Neural crest cell (in vitro differentiated cells): Measurements from ENCODE around the gene GMCL2. TPM values are rescaled to one million over a fixed set of nuclear protein-coding genes. Genes with fewer than 3 reads are reported as not detected.

Experiments
- DNase-seq: peaks from one replicate; pipeline ENCODE4 v3.0.0; 2021; ENCODE audit warnings: low read depth, mixed read lengths, low spot score
- H3K27ac Mint-ChIP-seq: one replicate; pipeline ENCODE4 v1.8.0; 2021; ENCODE audit warnings: mild to moderate bottlenecking, mixed read lengths; ENCODE audit not compliant: unreplicated experiment
- H3K27me3 Mint-ChIP-seq: 2 replicates; pipeline ENCODE4 v1.8.0; 2021; ENCODE audit warnings: low read depth, mild to moderate bottlenecking, mixed read lengths
- H3K36me3 Mint-ChIP-seq: 2 replicates; pipeline ENCODE4 v1.8.0; 2021; ENCODE audit warnings: low read depth, mild to moderate bottlenecking, mixed read lengths
- H3K4me1 Mint-ChIP-seq: 2 replicates; pipeline ENCODE4 v1.8.0; 2021; ENCODE audit warnings: mixed read lengths
- H3K4me3 Mint-ChIP-seq: one replicate; pipeline ENCODE4 v1.8.0; 2021; ENCODE audit warnings: mild to moderate bottlenecking, mixed read lengths
- H3K9me3 Mint-ChIP-seq: 2 replicates; pipeline ENCODE4 v1.8.0; 2021; ENCODE audit warnings: mixed read lengths
- total RNA-seq: library from RNA; stranded (reverse); gene quantifications from 2 replicates; pipeline ENCODE4 v1.2.1, GENCODE V29; 2021
- TF ChIP-seq, protein P1 (sequence below): fragments of 200-600 bp; sonication (generic); conservative IDR thresholded peaks from 2 replicates; pipeline ENCODE4 v1.5.0; 2021; ENCODE audit warnings: antibody characterized with exemption, mild to moderate bottlenecking

The GMCL2 gene
- total RNA-seq, 1 donor from 2014 or later, result not detected

DNA sequence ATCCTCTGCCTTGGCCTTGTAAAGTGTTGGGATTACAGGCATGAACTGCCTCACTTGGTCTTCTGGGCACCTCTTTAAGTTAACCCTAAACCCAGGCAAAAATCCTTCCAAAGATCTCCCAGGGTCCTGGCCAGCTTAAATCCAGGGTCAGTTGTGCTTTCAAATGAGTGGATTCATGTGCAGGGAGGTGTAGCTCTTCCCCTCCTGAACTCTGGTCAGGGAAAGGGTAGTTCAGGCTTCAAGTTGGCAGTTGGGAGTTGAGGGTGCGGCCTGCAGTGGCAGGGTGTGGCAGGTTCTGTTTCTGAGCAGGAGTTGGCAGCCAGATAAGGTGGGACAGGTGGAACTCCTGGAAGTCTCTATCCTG is 20.7 kb upstream of the GMCL2 start:
- peaks cover 58% of the 10 kb centered on the region for H3K4me1 Mint-ChIP-seq
- no peak for DNase-seq
- H3K36me3 Mint-ChIP-seq, result peaks cover 75% of the 10 kb centered on the region
- peaks cover 59% of the 10 kb centered on the region for H3K27me3 Mint-ChIP-seq
- H3K27ac Mint-ChIP-seq, result peak overlapping the region; percentile 71
- TF ChIP-seq, protein P1, sequence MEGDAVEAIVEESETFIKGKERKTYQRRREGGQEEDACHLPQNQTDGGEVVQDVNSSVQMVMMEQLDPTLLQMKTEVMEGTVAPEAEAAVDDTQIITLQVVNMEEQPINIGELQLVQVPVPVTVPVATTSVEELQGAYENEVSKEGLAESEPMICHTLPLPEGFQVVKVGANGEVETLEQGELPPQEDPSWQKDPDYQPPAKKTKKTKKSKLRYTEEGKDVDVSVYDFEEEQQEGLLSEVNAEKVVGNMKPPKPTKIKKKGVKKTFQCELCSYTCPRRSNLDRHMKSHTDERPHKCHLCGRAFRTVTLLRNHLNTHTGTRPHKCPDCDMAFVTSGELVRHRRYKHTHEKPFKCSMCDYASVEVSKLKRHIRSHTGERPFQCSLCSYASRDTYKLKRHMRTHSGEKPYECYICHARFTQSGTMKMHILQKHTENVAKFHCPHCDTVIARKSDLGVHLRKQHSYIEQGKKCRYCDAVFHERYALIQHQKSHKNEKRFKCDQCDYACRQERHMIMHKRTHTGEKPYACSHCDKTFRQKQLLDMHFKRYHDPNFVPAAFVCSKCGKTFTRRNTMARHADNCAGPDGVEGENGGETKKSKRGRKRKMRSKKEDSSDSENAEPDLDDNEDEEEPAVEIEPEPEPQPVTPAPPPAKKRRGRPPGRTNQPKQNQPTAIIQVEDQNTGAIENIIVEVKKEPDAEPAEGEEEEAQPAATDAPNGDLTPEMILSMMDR, result no peak
- no peaks in the 10 kb centered on the region for H3K9me3 Mint-ChIP-seq
- peak overlapping the region; percentile 95 for H3K4me3 Mint-ChIP-seq

DNA sequence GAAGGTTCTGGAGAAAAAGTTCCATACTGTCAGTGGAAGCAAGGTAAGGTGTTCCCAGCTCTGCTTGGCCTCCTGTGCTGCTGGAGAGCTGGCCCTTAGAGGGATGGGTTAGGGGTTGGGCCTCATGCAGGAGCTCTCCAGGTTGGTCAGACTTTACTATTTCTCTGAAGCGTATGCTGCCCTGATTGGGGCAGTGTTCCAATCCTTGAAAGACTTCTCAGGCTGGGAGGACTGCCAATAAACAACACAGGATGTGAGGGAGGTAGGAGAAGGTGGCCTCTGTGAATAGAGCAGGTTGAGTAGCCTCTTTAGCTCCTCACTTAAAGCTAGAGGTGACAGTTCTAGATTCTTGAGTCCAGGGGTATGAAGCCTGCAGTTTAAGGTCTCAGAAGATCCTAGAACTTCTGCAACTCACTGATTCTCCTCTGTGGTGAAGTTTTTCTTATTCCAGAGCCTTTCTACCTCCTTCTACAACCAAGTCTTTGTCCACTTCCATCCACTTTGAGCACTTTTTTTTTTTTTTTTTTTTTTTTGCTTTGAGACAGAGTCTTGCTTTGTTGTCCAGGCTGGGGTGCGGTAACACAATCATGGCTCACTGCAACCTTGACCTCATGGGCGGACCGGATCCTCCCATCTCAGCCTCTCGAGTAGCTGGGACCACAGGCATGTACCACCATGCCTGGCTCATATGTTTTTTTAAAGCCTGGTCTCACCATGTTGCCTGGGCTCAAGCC is 20.2 kb upstream of the GMCL2 start:
- peak overlapping the region; percentile 95 for H3K4me3 Mint-ChIP-seq
- peaks cover 55% of the 10 kb centered on the region for H3K27me3 Mint-ChIP-seq
- H3K36me3 Mint-ChIP-seq, result peaks cover 71% of the 10 kb centered on the region
- TF ChIP-seq, protein P1, result no peak
- peak overlapping the region; percentile 71 for H3K27ac Mint-ChIP-seq
- DNase-seq, result no peak
- H3K4me1 Mint-ChIP-seq, result peaks cover 58% of the 10 kb centered on the region
- no peaks in the 10 kb centered on the region for H3K9me3 Mint-ChIP-seq

DNA sequence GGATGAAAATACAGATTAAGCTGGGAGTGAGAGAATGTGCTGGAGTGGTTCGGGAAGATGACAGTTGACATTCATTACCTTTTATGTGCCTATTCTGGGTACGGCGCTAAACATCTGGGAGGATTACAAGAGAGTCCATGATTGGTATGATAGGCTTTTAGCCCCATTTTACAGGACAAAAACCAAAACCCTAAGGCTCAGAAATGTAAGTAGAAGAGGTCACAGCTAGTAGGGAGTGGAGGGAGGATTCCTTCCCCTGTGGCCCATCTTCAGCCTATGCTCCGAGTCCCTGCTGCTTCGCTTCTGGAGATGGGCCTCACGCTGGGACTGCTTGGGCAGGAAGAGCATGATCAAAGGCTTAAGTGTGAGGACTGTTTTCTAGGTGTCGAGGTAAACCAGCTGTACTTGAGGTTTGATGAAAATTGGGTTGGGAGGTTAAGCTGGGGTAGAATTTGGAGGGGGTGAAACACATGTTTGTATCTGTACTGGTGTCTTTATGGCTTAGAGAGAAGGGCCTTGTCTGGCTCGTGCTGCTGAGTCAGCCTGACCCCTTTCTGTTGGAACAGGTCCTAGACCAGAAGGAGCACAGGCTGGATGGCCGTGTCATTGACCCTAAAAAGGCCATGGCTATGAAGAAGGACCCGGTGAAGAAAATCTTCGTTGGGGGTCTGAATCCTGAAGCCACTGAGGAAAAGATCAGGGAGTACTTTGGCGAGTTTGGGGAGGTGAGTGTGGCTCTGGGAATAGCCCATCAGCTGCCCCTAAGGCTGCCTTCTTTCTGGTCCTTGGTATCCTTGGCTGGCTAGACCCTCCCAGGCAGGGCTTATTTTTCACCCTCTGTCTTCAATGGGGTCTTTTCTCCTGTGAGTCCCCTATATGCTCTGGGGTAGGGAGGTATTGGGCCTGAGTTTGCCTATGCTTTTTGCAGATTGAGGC is 19.3 kb upstream of the GMCL2 start:
- H3K36me3 Mint-ChIP-seq, result peaks cover 64% of the 10 kb centered on the region
- peaks cover 57% of the 10 kb centered on the region for H3K4me1 Mint-ChIP-seq
- H3K4me3 Mint-ChIP-seq, result peak overlapping the region; percentile 95
- H3K9me3 Mint-ChIP-seq, result no peaks in the 10 kb centered on the region
- H3K27ac Mint-ChIP-seq, result peak overlapping the region; percentile 48
- peaks cover 51% of the 10 kb centered on the region for H3K27me3 Mint-ChIP-seq
- TF ChIP-seq, protein P1, result no peak
- no peak for DNase-seq

DNA sequence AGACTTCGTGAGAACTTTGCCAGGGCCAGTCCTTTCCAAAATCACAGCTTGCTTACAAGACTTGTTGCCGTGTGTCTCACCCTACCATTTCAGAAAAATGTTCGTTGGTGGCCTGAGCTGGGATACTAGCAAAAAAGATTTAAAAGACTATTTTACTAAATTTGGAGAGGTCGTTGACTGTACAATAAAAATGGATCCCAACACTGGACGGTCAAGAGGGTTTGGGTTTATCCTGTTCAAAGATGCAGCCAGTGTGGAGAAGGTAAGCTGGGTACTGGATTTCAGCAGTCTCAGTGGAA is 18.5 kb upstream of the GMCL2 start:
- Mint-ChIP-seq H3K9me3 (no peaks in the 10 kb centered on the region), H3K4me1 (peaks cover 53% of the 10 kb centered on the region), H3K27ac (no peak overlapping the region), H3K36me3 (peaks cover 57% of the 10 kb centered on the region), H3K4me3 (peak overlapping the region; percentile 95), H3K27me3 (peaks cover 45% of the 10 kb centered on the region)
- TF ChIP-seq, protein P1, result no peak
- no peak for DNase-seq

DNA sequence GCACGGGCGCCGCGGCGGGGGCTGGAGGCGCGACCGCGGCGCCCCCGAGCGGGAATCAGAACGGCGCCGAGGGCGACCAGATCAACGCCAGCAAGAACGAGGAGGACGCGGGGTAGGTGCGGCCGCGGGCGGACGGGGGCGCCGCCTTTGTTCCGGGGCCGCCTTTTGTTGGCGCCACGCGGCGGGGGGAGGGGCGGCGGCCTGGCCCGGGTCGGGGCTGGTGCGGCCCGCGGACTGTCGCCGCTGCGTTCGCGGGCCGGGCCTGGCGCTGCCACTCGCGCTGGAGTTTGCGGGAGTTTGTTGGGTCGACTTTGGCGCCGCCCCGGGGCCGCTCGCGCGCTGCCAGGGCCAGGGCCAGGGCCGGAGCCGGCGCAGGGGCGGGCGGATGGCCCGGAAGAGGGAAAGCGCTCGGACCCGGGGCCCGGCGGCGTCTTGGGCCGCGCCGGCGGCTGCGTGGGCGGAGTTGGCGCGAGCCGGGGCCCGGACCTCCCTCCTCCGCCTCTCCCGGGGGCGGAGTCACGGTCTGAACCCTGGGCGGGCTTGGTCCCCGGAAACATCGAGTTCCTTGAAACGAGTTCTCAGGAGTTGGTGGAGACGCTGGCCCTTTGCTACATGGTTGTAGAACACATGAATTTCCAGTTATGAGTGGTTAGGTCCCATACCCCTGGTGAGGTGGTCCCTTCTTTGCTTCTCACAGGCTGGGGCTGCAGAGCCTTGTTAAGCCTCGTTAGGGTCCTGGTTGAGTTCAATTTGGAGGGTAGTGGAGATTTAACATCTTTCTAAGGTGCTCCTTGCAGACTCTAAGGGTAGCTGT is 18.0 kb upstream of the GMCL2 start:
- Mint-ChIP-seq H3K9me3 (no peaks in the 10 kb centered on the region), H3K4me3 (peak overlapping the region; percentile 95), H3K4me1 (peaks cover 50% of the 10 kb centered on the region), H3K27me3 (peaks cover 40% of the 10 kb centered on the region), H3K36me3 (peaks cover 51% of the 10 kb centered on the region), H3K27ac (no peak overlapping the region)
- TF ChIP-seq, protein P1, result no peak
- peak; percentile 62 for DNase-seq
